Fibroblast of the aortic adventitia (primary cell): ENCODE results near the gene MED12L. TPM values are rescaled to one million over a fixed set of nuclear protein-coding genes. Genes with fewer than 3 reads are reported as not detected.

ENCODE experiments used
- DNase-seq: peaks from one replicate; pipeline ENCODE4 v3.0.0-alpha.2; 2010; ENCODE audit warnings: low read depth
- H3K4me3 ChIP-seq: 2 replicates; pipeline ENCODE4 v1.5.1; 2011; ENCODE audit warnings: low read depth, mild to moderate bottlenecking, control low read depth, low read length, moderate library complexity
- total RNA-seq: library from RNA; depleted of rRNA; stranded (reverse); fragments of >200 nt; gene quantifications from 2 replicates; pipeline ENCODE4 v1.2.3, GENCODE V29; 2012; ENCODE audit warnings: low replicate concordance
- TF ChIP-seq, protein P1 (sequence below): IDR thresholded peaks from 2 replicates; pipeline ENCODE4 v1.5.1; 2011; ENCODE audit warnings: mild to moderate bottlenecking, low read length, control low read depth, inconsistent platforms; ENCODE audit not compliant: insufficient read depth

The MED12L gene
- total RNA-seq, 1 donor = 0.72 TPM

DNA sequence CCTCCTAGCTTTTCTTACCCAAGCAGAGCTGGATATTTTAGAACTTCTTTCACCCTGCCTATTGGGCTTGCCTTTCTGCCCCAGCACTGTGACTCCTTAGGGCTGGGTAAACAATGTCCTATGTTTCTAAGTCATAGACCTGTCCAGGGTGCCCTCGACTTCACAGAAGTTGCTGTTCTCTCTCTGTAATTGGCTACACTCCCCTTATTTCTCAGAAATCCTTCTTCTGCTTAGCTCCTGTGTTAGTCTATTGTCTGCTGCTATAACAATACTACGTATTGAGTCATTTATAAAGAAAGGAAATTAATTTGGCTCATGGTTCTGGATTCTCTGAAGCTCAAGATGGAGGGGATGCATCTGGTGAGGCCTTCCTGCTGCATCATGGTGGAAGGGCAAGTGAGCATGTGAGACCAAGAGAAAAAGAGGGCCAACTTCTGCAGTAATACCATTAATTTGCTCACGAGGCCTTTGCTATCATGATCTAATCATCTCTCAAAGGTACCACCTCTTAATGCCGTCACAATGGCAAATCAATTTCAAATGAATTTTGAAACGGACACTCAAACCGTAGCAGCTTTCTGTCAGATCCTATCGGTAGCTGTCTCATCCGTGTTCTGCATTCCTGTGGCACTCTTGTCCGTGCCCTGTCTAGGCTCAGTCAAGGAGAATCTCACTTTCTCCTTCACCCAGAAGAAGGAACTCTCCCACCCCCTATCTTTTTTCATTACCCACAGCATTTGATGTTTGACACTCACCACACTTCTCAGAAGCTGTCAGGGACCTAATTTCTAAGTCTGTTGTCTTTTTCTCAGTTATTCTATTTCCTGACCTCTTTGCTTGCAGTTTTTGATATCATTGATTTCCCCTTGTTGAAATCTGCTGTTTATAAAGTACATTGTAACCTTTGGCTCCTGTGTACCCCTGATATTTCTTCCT lies 139.8 kb downstream of the MED12L start:
- TF ChIP-seq, protein P1, sequence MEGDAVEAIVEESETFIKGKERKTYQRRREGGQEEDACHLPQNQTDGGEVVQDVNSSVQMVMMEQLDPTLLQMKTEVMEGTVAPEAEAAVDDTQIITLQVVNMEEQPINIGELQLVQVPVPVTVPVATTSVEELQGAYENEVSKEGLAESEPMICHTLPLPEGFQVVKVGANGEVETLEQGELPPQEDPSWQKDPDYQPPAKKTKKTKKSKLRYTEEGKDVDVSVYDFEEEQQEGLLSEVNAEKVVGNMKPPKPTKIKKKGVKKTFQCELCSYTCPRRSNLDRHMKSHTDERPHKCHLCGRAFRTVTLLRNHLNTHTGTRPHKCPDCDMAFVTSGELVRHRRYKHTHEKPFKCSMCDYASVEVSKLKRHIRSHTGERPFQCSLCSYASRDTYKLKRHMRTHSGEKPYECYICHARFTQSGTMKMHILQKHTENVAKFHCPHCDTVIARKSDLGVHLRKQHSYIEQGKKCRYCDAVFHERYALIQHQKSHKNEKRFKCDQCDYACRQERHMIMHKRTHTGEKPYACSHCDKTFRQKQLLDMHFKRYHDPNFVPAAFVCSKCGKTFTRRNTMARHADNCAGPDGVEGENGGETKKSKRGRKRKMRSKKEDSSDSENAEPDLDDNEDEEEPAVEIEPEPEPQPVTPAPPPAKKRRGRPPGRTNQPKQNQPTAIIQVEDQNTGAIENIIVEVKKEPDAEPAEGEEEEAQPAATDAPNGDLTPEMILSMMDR = no peak
- no peak for DNase-seq
- no peak overlapping the region for H3K4me3 ChIP-seq

DNA sequence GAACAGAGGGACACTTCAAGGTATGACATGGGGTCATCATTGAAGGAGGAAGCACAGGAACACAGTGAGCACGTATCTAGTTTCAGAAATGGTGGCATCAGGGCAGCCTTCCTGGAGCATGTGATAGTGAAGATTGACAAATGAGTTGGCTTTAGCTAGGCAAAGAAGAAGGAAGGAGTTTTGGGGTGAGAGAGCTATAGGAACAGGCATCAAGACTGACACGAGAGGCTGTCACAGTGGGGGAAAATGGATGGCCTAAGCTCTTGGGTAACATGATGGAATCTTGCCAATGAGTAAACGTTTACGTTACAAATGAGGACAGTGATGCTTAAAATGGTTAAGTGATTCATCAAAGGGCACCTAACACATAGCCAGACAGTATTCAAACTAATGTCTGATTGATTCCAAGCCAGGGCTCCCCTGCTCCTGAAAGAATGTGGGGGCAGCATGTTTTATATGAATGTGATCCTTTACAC lies 140.7 kb downstream of the MED12L start:
- TF ChIP-seq, protein P1 = no peak
- no peak overlapping the region for H3K4me3 ChIP-seq
- DNase-seq = peak; percentile 88

DNA sequence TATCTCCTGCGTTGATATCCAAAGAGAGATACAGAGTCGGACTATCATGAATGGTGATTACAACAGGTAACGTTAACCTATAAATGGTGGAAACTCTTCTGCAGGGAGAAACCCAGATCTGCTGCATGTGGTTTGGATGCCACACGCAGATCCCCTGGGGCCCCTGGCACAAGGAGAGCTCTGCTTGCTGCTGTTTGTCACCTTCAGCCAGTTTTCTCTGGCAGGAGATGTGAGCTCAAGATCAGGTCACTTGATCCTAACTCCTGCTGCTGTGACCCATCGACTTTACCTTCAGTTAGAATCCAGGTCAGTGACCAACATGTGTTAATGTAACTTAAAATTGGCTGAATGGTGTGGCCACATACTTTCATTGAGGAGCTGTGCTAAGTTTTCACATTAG lies 141.4 kb downstream of the MED12L start:
- no peak for DNase-seq
- H3K4me3 ChIP-seq = no peak overlapping the region
- TF ChIP-seq, protein P1 = no peak

DNA sequence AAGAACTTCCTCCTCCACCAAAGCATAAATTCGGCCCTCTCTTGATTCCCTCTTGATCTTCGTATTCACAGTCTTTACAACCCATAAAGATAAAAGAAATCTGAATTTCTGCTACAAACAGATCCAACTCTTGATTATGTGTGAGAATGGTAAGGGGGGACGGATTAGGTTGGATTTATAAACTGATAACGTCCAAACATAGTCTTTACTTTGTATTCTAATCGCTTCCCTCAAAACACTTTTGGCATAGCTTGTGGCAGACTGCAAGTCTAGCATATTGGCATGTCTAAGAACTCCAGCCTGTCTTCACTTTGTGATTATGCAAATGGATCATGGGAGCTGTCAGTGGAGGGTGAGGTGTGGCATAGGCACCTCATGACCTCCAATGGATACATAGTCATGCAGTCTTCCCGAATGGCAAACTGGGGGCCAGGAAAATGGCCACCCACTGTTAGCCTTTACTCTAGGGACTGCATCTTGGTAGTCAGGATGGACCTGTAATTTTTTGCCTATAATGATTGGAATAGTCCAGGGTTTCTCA lies 141.9 kb downstream of the MED12L start:
- TF ChIP-seq, protein P1 = no peak
- H3K4me3 ChIP-seq = no peak overlapping the region
- no peak for DNase-seq

DNA sequence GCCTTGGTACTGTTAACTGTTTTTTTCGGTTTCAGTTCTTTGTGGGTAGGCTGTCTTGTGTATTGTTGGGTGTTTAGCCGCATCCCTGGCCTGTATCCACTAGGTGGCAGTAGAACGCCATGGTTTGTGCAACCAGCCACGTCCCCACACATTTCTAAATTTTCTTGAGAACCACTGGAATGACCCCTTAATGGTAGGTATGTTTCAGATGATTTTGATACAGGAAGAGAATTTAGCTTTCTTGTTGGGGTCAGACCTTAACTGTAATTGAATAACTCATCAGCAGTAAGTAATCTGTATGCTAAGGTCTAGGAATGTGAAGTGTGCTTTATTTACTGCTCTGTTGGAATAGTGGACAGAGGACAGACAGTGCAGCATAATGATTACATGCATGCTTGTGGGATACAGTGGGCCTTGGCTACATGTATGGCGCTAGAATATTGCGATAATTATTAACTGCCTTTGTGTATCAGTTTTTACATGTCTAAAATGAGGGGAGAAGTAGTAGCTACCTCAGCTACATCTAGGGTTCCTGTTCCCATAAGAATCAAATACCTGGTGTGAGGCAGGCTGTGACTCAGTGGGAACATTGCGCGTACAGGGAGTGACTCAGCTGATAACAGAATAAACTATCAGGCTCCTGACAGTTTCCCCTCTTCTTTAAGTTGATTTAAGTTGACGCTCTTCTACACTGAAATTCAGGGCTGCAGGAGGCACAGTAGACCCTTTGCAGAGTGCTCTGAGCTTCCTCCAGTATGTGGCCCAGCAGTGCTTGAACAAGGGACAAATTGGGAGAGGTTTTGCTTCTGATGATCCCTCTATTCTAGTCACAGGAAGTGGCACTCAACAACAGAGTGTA lies 142.6 kb downstream of the MED12L start:
- TF ChIP-seq, protein P1 = peak; percentile 91
- peak; percentile 90 for DNase-seq
- no peak overlapping the region for H3K4me3 ChIP-seq

DNA sequence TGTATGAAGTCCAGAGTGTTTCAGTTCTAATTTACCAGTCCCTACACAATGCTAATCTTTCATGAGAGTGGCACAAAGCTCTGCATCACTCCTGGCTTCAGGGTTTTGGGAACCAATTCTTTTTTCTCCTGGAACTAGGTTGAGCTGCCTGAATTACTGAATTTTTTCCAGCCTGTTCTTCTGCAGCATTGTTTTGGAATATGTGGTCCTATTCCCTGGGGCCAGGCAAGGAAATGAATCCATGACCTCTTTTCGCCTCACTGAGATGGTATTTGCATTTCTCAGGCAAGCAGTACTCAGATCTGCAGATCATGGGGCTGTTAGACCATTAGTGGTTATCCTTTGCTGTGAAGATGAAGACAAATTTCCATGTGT lies 143.2 kb downstream of the MED12L start:
- no peak overlapping the region for H3K4me3 ChIP-seq
- DNase-seq = peak; percentile 80

More for the DNA sequence above, 143.2 kb downstream of the MED12L start:
- TF ChIP-seq, protein P1 = no peak
